IMR-90 (cell line): ENCODE measurements around the gene SNCG. TPM values are rescaled to one million over a fixed set of nuclear protein-coding genes. Genes with fewer than 3 reads are reported as not detected.
A peak's percentile ranks its signal among the peaks of the same experiment; 100 is the strongest.

Source experiments
- ATAC-seq: fragments of 200-7000 bp; cut with Tn5 transposase; 2 replicates; pipeline ENCODE4 v1.9.1; 2020; ENCODE audit warnings: low read depth, mild to moderate bottlenecking, moderate library complexity
- BruUV-seq: library from RNA; stranded (reverse); fragments of 400-500 nt; replicated peaks from 2 replicates; lab custom pipeline; 2021; lab: Mats Ljungman, UMichigan
- CTCF ChIA-PET: fragments of 300-600 bp; formaldehyde crosslinking; extraction: SDS; loops from one replicate; lab custom pipeline; 2021; ENCODE audit warnings: antibody characterized with exemption; lab: Yijun Ruan, JAX
- POLR2A ChIA-PET: fragments of 300-600 bp; sonication (Branson Sonifier 250); formaldehyde crosslinking; loops from one replicate; lab custom pipeline; 2022; ENCODE audit warnings: antibody characterized with exemption; ENCODE audit not compliant: unreplicated experiment; lab: Charles Lee
- DNase-seq: peaks from one replicate; pipeline ENCODE4 v3.0.0; 2013
- H2AFZ ChIP-seq: replicated peaks from 2 replicates; pipeline ENCODE3; 2013; ENCODE audit warnings: low read length, mild to moderate bottlenecking; ENCODE audit not compliant: poor library complexity
- H2AK5ac ChIP-seq: 2 replicates; pipeline ENCODE4 v1.6.1; 2013; ENCODE audit warnings: low read depth, low read length, inconsistent platforms
- H2AK9ac ChIP-seq: replicated peaks from 2 replicates; pipeline ENCODE3; 2013; ENCODE audit warnings: mild to moderate bottlenecking, low read depth, low read length, moderate library complexity; ENCODE audit not compliant: poor library complexity
- H2BK120ac ChIP-seq: 2 replicates; pipeline ENCODE4 v1.6.1; 2013; ENCODE audit warnings: low read depth, low read length, inconsistent platforms
- H2BK15ac ChIP-seq: 3 replicates; pipeline ENCODE4 v1.6.1; 2013; ENCODE audit warnings: low read depth, low read length, inconsistent platforms
- H2BK20ac ChIP-seq: 2 replicates; pipeline ENCODE4 v1.6.1; 2013; ENCODE audit warnings: low read depth, mild to moderate bottlenecking, inconsistent platforms, low read length, moderate library complexity
- H2BK5ac ChIP-seq: 2 replicates; pipeline ENCODE4 v1.6.1; 2013; ENCODE audit warnings: mild to moderate bottlenecking, low read depth, low read length, inconsistent platforms; ENCODE audit not compliant: poor library complexity, severe bottlenecking
- H3K14ac ChIP-seq: replicated peaks from 2 replicates; pipeline ENCODE4 v1.6.1; 2013; ENCODE audit warnings: low read depth, low read length, inconsistent platforms
- H3K18ac ChIP-seq: 2 replicates; pipeline ENCODE4 v1.6.1; 2013; ENCODE audit warnings: low read depth, low read length, control low read depth
- H3K23ac ChIP-seq: 2 replicates; pipeline ENCODE4 v1.6.1; 2013; ENCODE audit warnings: low read depth, low read length, inconsistent platforms
- H3K27ac ChIP-seq: 2 replicates; pipeline ENCODE4 v1.5.1; 2013; ENCODE audit warnings: mild to moderate bottlenecking, control low read depth, low read length; ENCODE audit not compliant: insufficient read depth
- H3K27me3 ChIP-seq: 2 replicates; pipeline ENCODE4 v1.6.1; 2013; ENCODE audit warnings: low read length; ENCODE audit not compliant: control insufficient read depth, insufficient read depth
- H3K36me3 ChIP-seq: 2 replicates; pipeline ENCODE4 v1.6.1; 2013; ENCODE audit warnings: low read length, mixed read lengths; ENCODE audit not compliant: control insufficient read depth, insufficient read depth
- H3K4ac ChIP-seq: 2 replicates; pipeline ENCODE4 v1.6.1; 2013; ENCODE audit warnings: low read depth, low read length, inconsistent platforms
- H3K4me1 ChIP-seq: 2 replicates; pipeline ENCODE4 v1.6.1; 2013; ENCODE audit warnings: low read length, mixed read lengths; ENCODE audit not compliant: control insufficient read depth, insufficient read depth
- H3K4me2 ChIP-seq: 2 replicates; pipeline ENCODE4 v1.6.1; 2013; ENCODE audit warnings: low read depth, mild to moderate bottlenecking, control low read depth, low read length, moderate library complexity
- H3K4me3 ChIP-seq: 2 replicates; pipeline ENCODE4 v1.5.1; 2013; ENCODE audit warnings: low read depth, mild to moderate bottlenecking, control low read depth, low read length, moderate library complexity; ENCODE audit not compliant: insufficient read depth
- H3K56ac ChIP-seq: 2 replicates; pipeline ENCODE4 v1.6.1; 2013; ENCODE audit warnings: low read length, inconsistent platforms; ENCODE audit not compliant: insufficient read depth; ENCODE audit errors: extremely low read depth
- H3K79me1 ChIP-seq, 2 experiments: 2 replicates each; pipeline ENCODE4 v1.6.1; 2013; ENCODE audit warnings: low read length in 2 of 2, inconsistent platforms in 1 of 2, low read depth in 1 of 2
- H3K9ac ChIP-seq: 2 replicates; pipeline ENCODE4 v1.6.1; 2013; ENCODE audit warnings: low read depth, low read length, control low read depth
- H3K9me1 ChIP-seq: 2 replicates; pipeline ENCODE4 v1.6.1; 2013; ENCODE audit warnings: low read length, inconsistent platforms; ENCODE audit not compliant: insufficient read depth
- H3K9me3 ChIP-seq: 2 replicates; pipeline ENCODE4 v1.6.1; 2013; ENCODE audit warnings: low read length; ENCODE audit not compliant: control insufficient read depth, insufficient read depth
- H4K20me1 ChIP-seq: 2 replicates; pipeline ENCODE4 v1.6.1; 2013; ENCODE audit warnings: low read length, inconsistent platforms; ENCODE audit not compliant: insufficient read depth
- H4K5ac ChIP-seq: 2 replicates; pipeline ENCODE4 v1.6.1; 2013; ENCODE audit warnings: mild to moderate bottlenecking, low read depth, low read length, control low read depth
- H4K8ac ChIP-seq, 2 experiments: 2 replicates each; pipeline ENCODE4 v1.6.1; 2013; ENCODE audit warnings: low read depth in 2 of 2, low read length in 2 of 2, control low read depth in 1 of 2, inconsistent platforms in 1 of 2
- H4K91ac ChIP-seq: 2 replicates; pipeline ENCODE4 v1.6.1; 2013; ENCODE audit warnings: low read depth, low read length, inconsistent platforms; ENCODE audit not compliant: insufficient read depth
- BHLHE40 ChIP-seq: fragments of 150-350 bp; IDR thresholded peaks from 2 replicates; pipeline ENCODE4 v1.6.1; 2016; ENCODE audit warnings: mild to moderate bottlenecking, low read depth, low read length
- FOS ChIP-seq: fragments of 150-350 bp; IDR thresholded peaks from 2 replicates; pipeline ENCODE4 v1.6.1; 2016; ENCODE audit warnings: low read depth, low read length
- RAD21 ChIP-seq: IDR thresholded peaks from 2 replicates; pipeline ENCODE4 v1.6.1; 2012; ENCODE audit warnings: low read length, improper control_type of control experiment
- RCOR1 ChIP-seq: IDR thresholded peaks from 2 replicates; pipeline ENCODE4 v1.6.1; 2012; ENCODE audit warnings: mild to moderate bottlenecking, low read length, improper control_type of control experiment; ENCODE audit not compliant: insufficient replicate concordance
- RFX5 ChIP-seq: IDR thresholded peaks from 2 replicates; pipeline ENCODE4 v1.8.0; 2012; ENCODE audit warnings: low read depth, mild to moderate bottlenecking, low read length, moderate library complexity
- WGBS, 2 experiments: methylation state at CpG; one replicate each; pipeline versions ENCODE4 v1.1.5 to v1.1.7; 2013; ENCODE audit warnings: missing lambda C conversion rate in 2 of 2; ENCODE audit not compliant: insufficient read length in 1 of 2; ENCODE audit errors: extremely low coverage in 2 of 2; 5-methylcytosine and 5-hydroxymethylcytosine counted together
- dilution Hi-C: fragments of 300-500 bp; cut with HindIII; formaldehyde crosslinking; loops from one replicate; pipeline ENCODE4 v1.14.3; 2018; ENCODE audit warnings: low sequenced_read_pairs; ENCODE audit not compliant: unreplicated experiment
- in situ Hi-C: fragments of 300-500 bp; cut with MboI; formaldehyde crosslinking; loops from 3 replicates; pipeline ENCODE4 v1.14.3; 2019; ENCODE audit warnings: low sequenced_read_pairs, inconsistent platforms, mixed read lengths
- intact Hi-C: fragments of 100-400 bp; cut with micrococcal nuclease; formaldehyde crosslinking; loops from 2 replicates; pipeline ENCODE4 v1.10.0; 2022
- polyA plus RNA-seq, 3 experiments: library from polyadenylated mRNA; depleted of rRNA; stranded (reverse); fragments of >200 nt; gene quantifications; 2 replicates each; pipeline ENCODE4 v1.2.3, GENCODE V29; 2012; ENCODE audit warnings: low replicate concordance in 1 of 3
- total RNA-seq: library from RNA; depleted of rRNA; stranded (reverse); fragments of >200 nt; gene quantifications from 2 replicates; pipeline ENCODE4 v1.2.3, GENCODE V29; 2012
- TF ChIP-seq, protein P1 (sequence below): fragments of 150-350 bp; IDR thresholded peaks from 2 replicates; pipeline ENCODE4 v1.6.1; 2016; ENCODE audit warnings: low read depth, mild to moderate bottlenecking, low read length, moderate library complexity, borderline replicate concordance

SNCG gene
- total and polyA plus RNA-seq, 2 of the 4 experiments (the other 2 are of a cell fraction) = 10.6 to 19.0 TPM

DNA sequence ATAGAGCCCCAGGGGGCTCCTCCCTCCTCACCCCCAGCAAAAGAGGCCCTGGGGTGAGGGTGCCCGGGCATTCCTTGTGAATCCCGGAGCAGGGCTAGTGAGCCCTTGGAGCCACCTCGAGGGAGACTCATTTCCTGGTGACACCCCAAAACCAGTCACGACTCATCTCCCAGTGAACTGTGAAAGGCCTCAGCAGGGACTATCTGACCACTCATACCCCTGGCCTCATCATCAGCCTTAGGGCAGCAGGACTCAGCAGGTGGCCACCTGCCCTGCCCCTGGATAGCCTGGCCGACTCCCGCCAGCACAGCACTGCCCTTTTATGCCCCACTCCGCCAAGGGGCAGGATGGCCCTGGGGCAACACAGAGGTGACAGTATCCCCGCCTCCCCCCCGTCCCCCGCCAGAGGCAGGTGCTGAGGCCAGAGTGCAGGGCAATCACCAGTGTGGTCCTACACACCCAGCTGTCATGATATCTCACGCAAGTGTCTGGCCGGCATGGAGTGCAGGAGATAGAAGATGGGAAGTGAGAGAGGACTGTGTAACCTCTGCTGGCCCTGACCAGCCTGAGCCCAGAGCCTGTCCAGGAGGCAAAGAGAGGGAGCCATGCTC, 3.2 kb downstream of the SNCG start:
- no peak overlapping the region for H3K4me3 ChIP-seq
- H3K14ac ChIP-seq = 0 out of 2 replicates have a peak overlapping the region, but pooled peaks have one; percentile 35
- peak overlapping the region; percentile 60; the same call in 1 of the 2 replicates for H3K4ac ChIP-seq
- H4K91ac ChIP-seq = no peak overlapping the region
- DNase-seq (peak; percentile 55), ATAC-seq (no peak)
- no peak overlapping the region for H3K9ac ChIP-seq
- CTCF ChIA-PET = no interaction called here
- no peak overlapping the region for H4K5ac ChIP-seq
- H3K9me3 ChIP-seq = no peaks in the 10 kb centered on the region
- H4K20me1 ChIP-seq = no peaks in the 10 kb centered on the region
- 94% methylated on average over 7 of the region's 12 CpGs; no CpG with 5 or more reads in 1 of the 2 experiments for whole genome bisulfite sequencing, 2 experiments
- H2BK120ac ChIP-seq = no peak overlapping the region
- POLR2A ChIA-PET = no interaction called here
- no peak overlapping the region for H3K27ac ChIP-seq
- H4K8ac ChIP-seq = no peak overlapping the region
- in situ Hi-C loops (no loop called here), intact Hi-C loops (no loop called here), dilution Hi-C loops (no loop called here)
- H3K36me3 ChIP-seq = no peaks in the 10 kb centered on the region
- no peak overlapping the region for H3K23ac ChIP-seq
- H3K18ac ChIP-seq = no peak overlapping the region
- H2BK15ac ChIP-seq = no peak overlapping the region
- 0 out of 2 replicates have a peak overlapping the region, but pooled peaks have one; percentile 18 for H2BK20ac ChIP-seq
- peaks cover 0 to 16% of the 10 kb centered on the region in 2 experiments; a peak in 1 of 4 replicates for H3K79me1 ChIP-seq
- no TSS peak for BruUV-seq
- H2AFZ ChIP-seq = peak overlapping the region; percentile 51
- no peaks in the 10 kb centered on the region for H3K27me3 ChIP-seq
- H3K9me1 ChIP-seq = peaks cover 15% of the 10 kb centered on the region
- H3K4me2 ChIP-seq = no peak overlapping the region
- H2AK5ac ChIP-seq = peak overlapping the region; percentile 69; the same call in 1 of the 2 replicates
- no peak overlapping the region for H2BK5ac ChIP-seq
- peak overlapping the region; percentile 78 for H2AK9ac ChIP-seq
- H3K56ac ChIP-seq = no peak overlapping the region
- peaks cover 16% of the 10 kb centered on the region for H3K4me1 ChIP-seq
- TF ChIP-seq, protein P1, sequence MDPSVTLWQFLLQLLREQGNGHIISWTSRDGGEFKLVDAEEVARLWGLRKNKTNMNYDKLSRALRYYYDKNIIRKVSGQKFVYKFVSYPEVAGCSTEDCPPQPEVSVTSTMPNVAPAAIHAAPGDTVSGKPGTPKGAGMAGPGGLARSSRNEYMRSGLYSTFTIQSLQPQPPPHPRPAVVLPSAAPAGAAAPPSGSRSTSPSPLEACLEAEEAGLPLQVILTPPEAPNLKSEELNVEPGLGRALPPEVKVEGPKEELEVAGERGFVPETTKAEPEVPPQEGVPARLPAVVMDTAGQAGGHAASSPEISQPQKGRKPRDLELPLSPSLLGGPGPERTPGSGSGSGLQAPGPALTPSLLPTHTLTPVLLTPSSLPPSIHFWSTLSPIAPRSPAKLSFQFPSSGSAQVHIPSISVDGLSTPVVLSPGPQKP = no peak
- TF ChIP-seq RCOR1 = peak; percentile 50
- no peak for TF ChIP-seq RAD21
- no peak for TF ChIP-seq BHLHE40
- no peak for TF ChIP-seq FOS
- TF ChIP-seq RFX5 = no peak
